HG03135 (cell line): ENCODE results near the gene NRIP2.

Experiments
- ATAC-seq: cut with Tn5 transposase; IDR thresholded peaks from one replicate; pipeline ENCODE4 v1.9.1; 2021; ENCODE audit warnings: mild to moderate bottlenecking, moderate library complexity; ENCODE audit not compliant: unreplicated experiment

Gene NRIP2

DNA sequence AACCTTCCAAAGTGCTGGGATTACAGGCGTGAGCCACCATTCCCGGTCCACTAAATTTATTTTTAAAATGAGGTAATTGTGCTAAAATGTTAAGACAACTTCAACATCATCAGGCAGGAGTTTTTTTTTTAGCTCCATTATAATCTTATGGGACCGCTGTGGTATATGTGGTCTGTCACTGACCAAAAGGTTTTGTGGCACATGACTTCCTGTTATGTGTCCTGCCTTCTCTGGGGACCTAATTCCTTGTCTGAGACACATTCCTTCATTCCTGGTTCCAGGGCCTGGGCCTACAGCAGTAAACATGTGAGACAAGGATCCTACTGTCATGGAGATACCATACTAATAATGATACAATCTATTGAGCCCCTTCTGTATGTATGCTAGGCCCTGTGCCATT is 17.1 kb upstream of the NRIP2 start:
- ATAC-seq = no peak

- no peak for ATAC-seq
Measured at GRCh38 chr12:2845280-2845679, 10.4 kb upstream of the NRIP2 start.

DNA sequence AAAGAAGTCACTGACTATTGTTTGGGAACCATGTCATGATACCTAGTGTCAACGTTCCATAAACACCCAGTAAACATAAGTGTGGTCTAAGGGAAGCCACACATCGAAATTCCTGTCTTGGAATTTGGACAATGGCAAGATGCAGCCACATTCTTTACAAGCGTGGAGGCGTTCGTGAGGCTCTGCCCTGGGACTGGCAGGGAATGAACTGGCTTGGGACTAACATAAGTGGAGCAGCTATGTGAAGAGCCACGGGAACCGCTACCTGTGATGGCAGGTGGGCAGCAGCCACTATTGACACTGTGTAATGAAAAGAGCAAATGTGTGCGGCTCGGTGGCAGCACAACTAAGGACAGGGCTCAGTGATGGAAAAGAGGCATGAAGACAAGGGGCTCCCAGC is 10.0 kb upstream of the NRIP2 start:
- no peak for ATAC-seq

GRCh38 chr12:2842948-2843347 is 8.1 kb upstream of the NRIP2 start:
- no peak for ATAC-seq

DNA sequence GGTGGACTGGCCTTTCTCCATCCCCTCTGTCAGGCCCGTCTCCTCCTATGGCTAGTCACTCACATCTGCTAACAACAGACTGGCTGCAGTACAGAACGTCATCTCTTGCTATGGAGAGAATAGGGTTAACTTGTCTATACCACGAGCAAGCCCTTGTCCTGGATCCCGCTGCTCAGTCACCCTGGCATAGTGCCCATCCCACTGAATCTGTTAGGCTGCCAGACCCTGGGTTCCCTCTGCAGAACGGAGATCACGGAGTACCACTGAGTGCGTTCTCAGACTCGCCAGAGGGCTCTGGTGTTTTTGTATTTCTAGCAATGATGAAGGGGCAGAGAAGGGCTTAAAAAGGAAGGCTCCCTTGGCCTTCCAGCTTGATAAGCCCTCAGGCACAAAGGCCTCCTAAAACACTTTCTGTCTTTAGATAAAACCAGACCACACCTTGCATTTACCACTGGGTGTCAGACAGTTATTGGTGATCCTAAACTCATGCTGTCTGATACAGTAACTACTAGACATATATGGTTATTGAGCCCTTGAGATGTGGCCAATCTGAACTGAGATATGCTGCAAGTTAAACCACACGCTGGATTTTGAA is 6.3 kb upstream of the NRIP2 start:
- ATAC-seq = no peak

DNA sequence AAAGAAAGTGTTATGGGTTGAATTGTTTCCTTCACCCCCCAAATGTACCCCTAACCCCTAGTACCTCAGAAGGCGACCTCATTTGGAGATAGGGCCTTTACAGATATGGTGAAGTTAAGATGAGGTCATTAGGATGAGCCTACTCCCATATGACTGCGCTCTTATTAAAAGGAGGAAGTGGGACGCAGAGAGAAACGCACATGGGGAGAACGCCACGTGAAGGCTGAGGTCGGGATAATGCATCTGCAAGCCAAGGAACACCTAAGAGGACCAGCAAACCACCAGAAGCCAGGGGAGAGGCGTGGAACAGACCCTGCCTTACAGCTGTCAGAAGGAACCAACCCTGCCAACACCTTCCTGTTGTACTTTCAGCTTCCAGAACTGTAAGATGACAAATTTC is 1.7 kb upstream of the NRIP2 start:
- ATAC-seq = no peak

DNA sequence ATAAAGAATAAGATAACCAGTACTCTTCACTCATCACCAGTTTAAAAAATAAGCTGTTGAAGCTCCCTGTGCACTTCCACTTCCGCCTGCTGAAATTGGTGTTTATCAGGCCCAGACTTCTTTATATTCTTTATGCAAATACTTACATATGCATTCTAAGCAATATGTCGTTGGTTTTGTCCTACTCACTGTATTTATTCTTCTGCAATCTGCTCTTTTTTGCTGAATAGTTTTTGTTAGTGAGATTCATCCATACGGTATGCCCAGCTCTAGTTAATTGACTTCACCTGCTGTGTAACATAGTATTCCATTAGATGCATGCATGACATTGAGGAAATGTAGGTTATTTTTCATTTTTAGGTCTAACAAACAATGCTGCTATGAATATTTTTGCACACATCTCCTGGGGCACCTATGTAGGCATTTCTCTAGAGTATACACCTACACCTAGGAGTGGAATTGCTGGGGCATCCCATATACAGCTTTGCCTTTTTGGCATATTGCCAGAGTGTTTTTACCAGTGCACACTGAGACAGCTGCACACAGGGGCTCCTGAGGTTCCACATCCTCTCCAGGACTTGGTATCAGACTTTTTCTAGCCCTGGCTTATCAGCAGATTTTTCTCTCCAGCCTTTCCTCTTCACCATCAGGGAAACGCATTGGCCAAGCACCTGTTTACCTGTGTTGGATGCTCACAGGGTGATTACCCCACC is 1.0 kb upstream of the NRIP2 start:
- ATAC-seq = no peak

DNA sequence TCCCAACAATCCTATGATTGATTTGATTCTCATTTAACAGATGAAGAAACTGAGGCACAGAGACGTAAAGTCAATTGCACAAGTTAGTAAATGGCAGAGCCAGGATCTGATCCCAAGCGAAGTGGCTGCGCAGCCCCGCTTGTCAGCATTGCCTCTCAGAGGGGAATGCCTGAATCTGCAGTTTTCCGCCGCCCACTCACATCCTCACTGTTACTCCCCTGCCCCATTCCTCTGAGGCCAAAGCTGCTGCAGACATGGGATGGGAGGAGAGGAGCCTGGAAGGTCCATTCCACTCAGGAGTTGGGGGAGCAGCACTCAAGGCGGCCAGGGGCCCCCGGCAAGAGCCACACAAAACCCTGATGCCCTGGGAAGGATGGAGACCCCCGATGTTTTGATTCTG is 1.0 kb downstream of the NRIP2 start:
- ATAC-seq = no peak

GRCh38 chr12:2833327-2833726 is 1.5 kb downstream of the NRIP2 start:
- ATAC-seq = no peak

DNA sequence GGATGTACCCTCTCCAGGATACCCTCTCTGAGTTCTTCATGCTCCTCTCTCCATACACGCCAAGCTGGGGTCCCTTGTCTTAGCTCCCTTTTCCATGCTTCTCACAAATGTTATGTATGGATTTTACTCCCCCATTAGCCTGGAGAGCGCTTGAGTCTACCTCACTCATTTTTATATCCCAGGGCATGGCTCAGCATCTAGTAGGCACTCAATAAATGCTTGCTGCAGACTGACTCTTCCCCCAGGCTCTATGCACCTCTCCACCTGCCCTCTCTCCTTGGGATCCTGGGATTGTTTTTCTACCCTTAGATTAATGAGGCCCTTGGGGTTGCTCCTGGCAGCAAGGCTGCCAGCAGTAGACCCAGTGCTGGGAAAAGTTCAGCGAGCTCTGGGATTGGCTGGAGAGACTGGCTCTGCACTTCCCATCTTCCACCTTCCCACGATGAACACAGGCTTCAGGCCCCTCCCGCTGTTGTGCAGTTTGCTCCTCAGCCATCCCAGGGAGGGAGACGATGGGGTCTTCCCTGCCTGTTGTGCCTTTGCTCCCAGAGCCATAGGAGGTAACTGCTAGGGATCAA is 2.2 kb downstream of the NRIP2 start:
- no peak for ATAC-seq

GRCh38 chr12:2829275-2829674 is 5.6 kb downstream of the NRIP2 start:
- no peak for ATAC-seq

- ATAC-seq = no peak
Measured at GRCh38 chr12:2826721-2827515, 7.9 kb downstream of the NRIP2 start.

DNA sequence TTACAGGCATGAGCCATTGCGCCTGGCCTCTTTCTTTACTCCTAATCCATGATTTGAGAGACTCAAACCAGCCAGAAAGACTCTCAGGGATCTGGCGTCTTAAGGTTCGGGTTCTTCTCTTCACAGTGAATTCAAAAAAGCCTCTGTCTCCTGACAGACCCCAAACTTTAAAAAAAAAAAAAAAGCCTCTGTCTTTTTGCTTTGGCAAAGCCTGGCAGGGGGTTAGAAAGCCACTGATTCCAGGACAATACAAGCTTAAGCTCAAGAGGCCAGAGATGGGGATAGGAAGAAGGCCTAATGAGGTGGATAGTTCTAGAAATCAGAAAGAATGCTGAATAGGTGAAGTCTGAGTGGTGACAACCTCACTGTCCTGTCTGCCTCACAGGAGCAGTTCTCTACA is 8.8 kb downstream of the NRIP2 start:
- ATAC-seq = no peak

GRCh38 chr12:2825132-2825531 is 9.7 kb downstream of the NRIP2 start:
- no peak for ATAC-seq

GRCh38 chr12:2824541-2824940 is 10.3 kb downstream of the NRIP2 start:
- ATAC-seq = no peak

DNA sequence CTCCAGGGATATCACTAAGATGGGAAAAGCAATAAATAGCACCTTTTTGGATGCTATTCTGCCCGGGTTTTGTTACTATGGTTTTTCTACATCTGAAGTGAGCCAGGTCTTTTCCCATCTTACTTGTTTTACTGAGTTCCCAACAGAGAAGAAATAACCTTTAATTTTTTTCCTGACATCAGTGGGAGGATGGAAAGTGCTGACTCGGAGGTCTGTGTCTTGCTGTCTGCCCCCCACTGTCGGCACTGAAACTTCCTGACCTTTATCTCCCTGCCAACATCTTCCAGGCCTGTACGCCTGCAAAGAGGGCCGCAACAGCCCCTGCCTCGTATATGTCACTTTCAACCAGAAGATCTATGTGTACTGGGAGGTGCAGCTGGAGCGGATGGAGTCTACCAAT is 11.4 kb downstream of the NRIP2 start:
- ATAC-seq = no peak

- no peak for ATAC-seq
Measured at GRCh38 chr12:2820432-2820831, 14.4 kb downstream of the NRIP2 start.

DNA sequence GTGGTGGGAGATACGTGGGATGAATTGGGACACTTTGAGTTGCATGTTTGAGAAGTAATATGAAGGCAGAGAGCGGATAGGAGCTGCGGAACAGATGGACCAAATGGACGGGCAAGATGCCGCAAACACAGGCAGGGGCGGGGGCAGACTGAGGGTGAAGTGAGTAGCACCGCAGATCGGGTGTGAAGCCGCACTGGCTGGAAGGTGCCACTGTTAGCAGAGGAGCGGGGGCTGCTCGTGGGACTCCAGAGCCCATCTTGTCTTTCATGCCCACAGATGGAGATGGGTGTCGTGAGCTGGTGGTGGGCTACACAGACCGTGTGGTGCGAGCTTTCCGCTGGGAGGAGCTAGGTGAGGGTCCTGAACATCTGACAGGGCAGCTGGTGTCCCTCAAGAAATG is 15.0 kb downstream of the NRIP2 start:
- no peak for ATAC-seq

DNA sequence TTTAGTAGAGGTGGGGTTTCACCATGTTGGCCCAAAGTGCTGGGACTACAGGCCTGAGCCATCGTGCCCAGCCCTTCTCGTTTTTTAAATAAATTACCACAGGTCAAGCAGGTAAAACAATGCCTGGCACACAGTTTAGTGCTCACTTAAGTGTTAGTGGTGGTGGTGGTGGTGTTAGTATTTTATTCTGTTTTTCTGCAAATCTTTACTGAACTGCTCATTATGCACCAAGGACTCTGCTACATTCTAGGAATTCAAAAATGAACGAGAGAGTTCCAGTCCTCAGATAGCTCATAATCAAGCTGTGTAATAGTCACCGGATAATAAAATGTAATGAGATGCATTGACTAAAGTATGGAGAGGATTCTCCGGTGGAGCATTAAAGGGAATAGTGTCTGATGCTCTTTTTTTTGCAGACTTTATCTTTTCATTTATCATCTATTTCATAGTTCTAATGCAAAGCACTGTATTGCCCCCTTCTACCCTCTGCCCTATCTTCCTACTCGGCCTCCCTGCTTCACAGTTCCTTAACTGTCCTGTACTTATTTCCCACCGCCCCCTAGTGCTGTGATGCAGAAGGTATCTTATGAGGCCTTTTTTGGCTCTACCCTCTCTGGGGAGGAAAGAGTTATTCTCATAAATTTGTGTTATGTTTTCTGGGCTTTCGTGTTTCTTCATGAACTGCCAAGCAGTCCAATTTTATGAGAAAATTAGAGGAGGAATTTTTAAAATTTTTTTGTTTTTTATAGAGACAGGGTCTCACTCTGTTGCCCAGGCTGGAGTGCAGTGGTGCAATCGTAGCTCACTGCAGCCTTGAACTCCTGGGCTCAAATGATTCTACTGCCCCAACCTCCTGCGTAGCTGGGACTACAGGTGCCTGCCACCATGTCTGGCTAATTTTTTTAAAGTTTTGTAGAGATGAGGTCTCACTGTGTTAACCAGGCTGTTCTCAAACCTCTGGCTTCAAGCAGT is 21.3 kb downstream of the NRIP2 start:
- peak; percentile 36 for ATAC-seq
